ENCODE data around the gene LPCAT3. TPM values are rescaled to one million over a fixed set of nuclear protein-coding genes. Genes with fewer than 3 reads are reported as not detected.

LPCAT3 gene
- total and polyA plus RNA-seq, 2 of the 13 experiments (the other 11 are each of a cell fraction or from before 2014, with no cell fraction given), result 44.5 to 64.3 TPM

DNA sequence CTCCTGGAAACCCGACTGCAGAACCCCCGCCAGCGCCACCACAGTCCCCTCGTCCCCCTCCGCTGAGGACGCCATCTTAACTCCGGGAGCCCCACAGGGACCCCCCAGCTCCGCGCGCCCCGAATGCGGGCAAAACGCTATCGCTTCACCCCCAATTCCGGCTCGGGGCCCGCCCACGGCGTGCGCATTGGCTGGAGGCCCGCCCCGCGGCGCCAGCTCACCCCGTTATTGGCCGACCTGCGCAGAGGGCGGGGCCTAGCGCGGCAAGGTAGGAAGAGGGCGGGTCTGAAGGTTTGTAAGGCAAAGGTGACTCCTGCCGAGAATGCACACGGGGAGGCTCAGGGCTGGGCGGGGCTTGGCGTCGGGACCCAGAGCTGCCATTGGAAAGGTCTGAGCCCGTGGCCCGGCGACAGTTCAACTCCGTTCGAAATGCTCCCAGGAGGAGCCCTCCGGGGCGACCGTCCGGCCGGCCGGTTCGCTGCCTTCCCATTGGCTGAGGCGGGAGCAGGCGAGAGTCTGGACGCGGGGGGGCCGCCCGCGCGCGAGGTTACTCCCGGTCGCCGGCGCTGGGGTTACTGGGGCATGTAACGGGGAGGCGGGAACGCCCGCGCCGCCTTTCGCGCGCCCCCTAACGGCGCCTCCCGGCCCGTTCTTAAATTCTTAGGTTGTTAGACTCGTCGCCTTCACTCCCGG lies at the start of gene LPCAT3 (continued):
- TF ChIP-seq, protein P1, sequence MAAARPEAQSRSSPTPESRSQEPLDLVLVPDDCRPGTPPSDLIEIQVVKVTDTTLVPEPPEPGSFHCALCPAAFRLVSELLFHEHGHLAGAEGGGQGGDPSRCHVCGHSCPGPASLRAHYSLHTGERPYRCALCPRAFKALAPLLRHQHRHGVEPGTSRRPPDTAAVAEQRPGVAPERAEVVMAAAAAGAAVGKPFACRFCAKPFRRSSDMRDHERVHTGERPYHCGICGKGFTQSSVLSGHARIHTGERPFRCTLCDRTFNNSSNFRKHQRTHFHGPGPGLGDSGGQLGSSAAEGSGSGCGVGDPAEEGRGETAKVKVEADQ (CRISPR knock-in tag; IDR thresholded peaks at IDR 0.05; ENCODE audit: borderline replicate concordance), result peak; percentile 45; the same call in 1 of the 2 replicates
- TF ChIP-seq EZH2 (conservative IDR thresholded peaks at IDR 0.05; ENCODE audit: low read depth, low read length), result no peak
- TF ChIP-seq KLF15 (CRISPR knock-in tag; IDR thresholded peaks at IDR 0.05; ENCODE audit: borderline replicate concordance), result 0 out of 2 replicates have a peak, but pooled peaks have one; percentile 63
- peak; percentile 87 for TF ChIP-seq AGO2 (optimal IDR thresholded peaks at IDR 0.05; ENCODE audit: low read depth, low read length)
- peak; percentile 71 to 78 for TF ChIP-seq POLR2A (IDR thresholded peaks at IDR 0.05; ENCODE audit: insufficient read depth in 1 of 2, low read depth in 2 of 2, low read length in 2 of 2)
- TF ChIP-seq ZNF160 (CRISPR knock-in tag; IDR thresholded peaks at IDR 0.05), result 0 out of 2 replicates have a peak, but pooled peaks have one; percentile 55
- TF ChIP-seq MEIS2 (CRISPR knock-in tag; IDR thresholded peaks at IDR 0.05), result no peak; the same call in 1 of the 2 replicates
- TF ChIP-seq SRF (IDR thresholded peaks at IDR 0.05; ENCODE audit: low read depth, low read length), result no peak
- TF ChIP-seq, protein P2, sequence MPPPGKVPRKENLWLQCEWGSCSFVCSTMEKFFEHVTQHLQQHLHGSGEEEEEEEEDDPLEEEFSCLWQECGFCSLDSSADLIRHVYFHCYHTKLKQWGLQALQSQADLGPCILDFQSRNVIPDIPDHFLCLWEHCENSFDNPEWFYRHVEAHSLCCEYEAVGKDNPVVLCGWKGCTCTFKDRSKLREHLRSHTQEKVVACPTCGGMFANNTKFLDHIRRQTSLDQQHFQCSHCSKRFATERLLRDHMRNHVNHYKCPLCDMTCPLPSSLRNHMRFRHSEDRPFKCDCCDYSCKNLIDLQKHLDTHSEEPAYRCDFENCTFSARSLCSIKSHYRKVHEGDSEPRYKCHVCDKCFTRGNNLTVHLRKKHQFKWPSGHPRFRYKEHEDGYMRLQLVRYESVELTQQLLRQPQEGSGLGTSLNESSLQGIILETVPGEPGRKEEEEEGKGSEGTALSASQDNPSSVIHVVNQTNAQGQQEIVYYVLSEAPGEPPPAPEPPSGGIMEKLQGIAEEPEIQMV (CRISPR knock-in tag; IDR thresholded peaks at IDR 0.05; ENCODE audit: low read depth), result 0 out of 2 replicates have a peak, but pooled peaks have one; percentile 30
- no peak for TF ChIP-seq NKX3-1 (CRISPR knock-in tag; IDR thresholded peaks at IDR 0.05)
- no peak; the same call in 1 of the 2 replicates for TF ChIP-seq GABPA (IDR thresholded peaks at IDR 0.05; ENCODE audit: low read depth, low read length)
- peak; percentile 33; the same call in 1 of the 2 replicates for TF ChIP-seq GABPA (CRISPR knock-in tag; IDR thresholded peaks at IDR 0.05; ENCODE audit: low read depth)
- TF ChIP-seq, protein P3, sequence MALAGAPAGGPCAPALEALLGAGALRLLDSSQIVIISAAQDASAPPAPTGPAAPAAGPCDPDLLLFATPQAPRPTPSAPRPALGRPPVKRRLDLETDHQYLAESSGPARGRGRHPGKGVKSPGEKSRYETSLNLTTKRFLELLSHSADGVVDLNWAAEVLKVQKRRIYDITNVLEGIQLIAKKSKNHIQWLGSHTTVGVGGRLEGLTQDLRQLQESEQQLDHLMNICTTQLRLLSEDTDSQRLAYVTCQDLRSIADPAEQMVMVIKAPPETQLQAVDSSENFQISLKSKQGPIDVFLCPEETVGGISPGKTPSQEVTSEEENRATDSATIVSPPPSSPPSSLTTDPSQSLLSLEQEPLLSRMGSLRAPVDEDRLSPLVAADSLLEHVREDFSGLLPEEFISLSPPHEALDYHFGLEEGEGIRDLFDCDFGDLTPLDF (CRISPR knock-in tag; IDR thresholded peaks at IDR 0.05), result peak; percentile 87
- TF ChIP-seq PAF1 (CRISPR knock-in tag; IDR thresholded peaks at IDR 0.05), result no peak
- TF ChIP-seq, protein P4, sequence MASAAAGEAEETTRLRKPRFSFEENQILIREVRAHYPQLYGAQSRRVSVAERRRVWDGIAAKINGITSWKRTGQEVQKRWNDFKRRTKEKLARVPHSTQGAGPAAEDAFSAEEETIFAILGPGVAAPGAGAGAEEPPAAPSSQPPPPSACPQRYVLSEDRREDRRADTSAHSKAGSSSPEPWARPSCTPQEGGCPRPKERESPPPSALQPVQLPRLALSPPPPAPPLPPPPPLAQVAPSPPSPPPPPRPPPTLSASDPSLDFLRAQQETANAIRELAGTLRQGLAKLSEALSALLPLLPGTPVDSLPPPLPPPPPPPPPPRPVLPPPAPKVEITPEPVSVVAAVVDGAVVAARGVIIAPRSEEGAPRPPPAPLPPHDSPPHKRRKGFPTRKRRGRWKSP (CRISPR knock-in tag; IDR thresholded peaks at IDR 0.05), result peak; percentile 44; the same call in 1 of the 2 replicates
- TF ChIP-seq NFYB (CRISPR knock-in tag; IDR thresholded peaks at IDR 0.05), result peak; percentile 92
- peak; percentile 22; the same call in 1 of the 2 replicates for TF ChIP-seq MIXL1 (CRISPR knock-in tag; IDR thresholded peaks at IDR 0.05)
- TF ChIP-seq ZNF652 (CRISPR knock-in tag; IDR thresholded peaks at IDR 0.05; ENCODE audit: borderline replicate concordance, low read depth), result no peak
- TF ChIP-seq HNRNPK (IDR thresholded peaks at IDR 0.05; ENCODE audit: low read depth, low read length, poor library complexity, severe bottlenecking), result peak; percentile 58
- TF ChIP-seq RAD21 (CRISPR knock-in tag; IDR thresholded peaks at IDR 0.05), result peak; percentile 92
- peak; percentile 38; the same call in 1 of the 2 replicates for TF ChIP-seq ZNF598 (CRISPR knock-in tag; IDR thresholded peaks at IDR 0.05; ENCODE audit: borderline replicate concordance)
- TF ChIP-seq, protein P5, sequence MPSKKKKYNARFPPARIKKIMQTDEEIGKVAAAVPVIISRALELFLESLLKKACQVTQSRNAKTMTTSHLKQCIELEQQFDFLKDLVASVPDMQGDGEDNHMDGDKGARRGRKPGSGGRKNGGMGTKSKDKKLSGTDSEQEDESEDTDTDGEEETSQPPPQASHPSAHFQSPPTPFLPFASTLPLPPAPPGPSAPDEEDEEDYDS (CRISPR knock-in tag; IDR thresholded peaks at IDR 0.05), result peak; percentile 66
- TF ChIP-seq, protein P6, sequence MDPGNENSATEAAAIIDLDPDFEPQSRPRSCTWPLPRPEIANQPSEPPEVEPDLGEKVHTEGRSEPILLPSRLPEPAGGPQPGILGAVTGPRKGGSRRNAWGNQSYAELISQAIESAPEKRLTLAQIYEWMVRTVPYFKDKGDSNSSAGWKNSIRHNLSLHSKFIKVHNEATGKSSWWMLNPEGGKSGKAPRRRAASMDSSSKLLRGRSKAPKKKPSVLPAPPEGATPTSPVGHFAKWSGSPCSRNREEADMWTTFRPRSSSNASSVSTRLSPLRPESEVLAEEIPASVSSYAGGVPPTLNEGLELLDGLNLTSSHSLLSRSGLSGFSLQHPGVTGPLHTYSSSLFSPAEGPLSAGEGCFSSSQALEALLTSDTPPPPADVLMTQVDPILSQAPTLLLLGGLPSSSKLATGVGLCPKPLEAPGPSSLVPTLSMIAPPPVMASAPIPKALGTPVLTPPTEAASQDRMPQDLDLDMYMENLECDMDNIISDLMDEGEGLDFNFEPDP (CRISPR knock-in tag; conservative IDR thresholded peaks at IDR 0.05), result no peak
- TF ChIP-seq ZNF225 (CRISPR knock-in tag; IDR thresholded peaks at IDR 0.05), result no peak
- no peak for TF ChIP-seq ZNF468 (CRISPR knock-in tag; IDR thresholded peaks at IDR 0.05)

All from HepG2 (cell line).